NCI-H2171 (cell line): ENCODE results near the gene ACTR5.
"Not testable (repeated sequence)": the region's sequence is repeated elsewhere in the genome, so short reads cannot be mapped to it uniquely, and the experiment has no call there.

ENCODE experiments used
- DNase-seq: peaks from one replicate; lab custom pipeline; 2025; lab: John Stamatoyannopoulos, UW

Gene ACTR5

DNA sequence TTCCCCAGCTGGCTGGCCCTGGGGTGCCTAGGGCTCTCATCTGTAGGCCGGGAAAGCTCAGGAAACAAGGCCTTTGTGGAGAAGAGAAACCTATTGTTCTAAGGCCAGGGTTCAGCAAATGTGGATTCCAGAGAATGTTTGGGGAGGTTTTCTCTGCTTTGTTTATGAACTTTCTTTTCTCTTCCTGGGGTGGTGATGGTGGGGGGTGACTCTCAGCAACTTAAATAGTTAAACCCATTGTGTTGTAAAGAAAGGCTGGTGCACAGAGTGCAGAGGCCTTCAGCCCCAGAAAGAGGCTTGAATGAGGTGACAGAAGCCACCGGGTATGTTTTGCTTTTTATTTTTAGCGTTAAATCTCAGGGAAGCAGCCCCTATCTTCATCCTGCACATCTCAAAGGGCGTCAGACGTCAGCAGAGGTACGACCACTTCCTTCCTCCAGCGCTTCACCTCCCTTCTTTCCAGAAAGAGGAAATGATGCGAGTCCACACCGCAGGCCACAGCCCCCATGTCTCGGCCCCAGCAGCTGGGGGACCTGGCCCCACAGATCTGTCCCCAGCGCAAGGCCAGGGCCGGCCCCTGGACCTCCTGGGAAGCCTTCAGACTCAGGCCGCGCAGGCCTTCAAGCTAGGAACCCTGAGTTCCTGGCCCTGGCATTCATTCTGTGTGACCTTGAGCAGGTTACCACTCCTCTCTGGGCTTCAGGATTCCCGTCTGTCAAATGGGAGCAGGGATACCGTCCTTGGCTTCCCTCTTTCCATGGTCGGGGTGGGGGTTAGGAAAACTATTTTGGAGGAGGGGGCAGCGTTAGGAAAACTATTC lies 56.6 kb downstream of the ACTR5 start:
- DNase-seq = no peak

DNA sequence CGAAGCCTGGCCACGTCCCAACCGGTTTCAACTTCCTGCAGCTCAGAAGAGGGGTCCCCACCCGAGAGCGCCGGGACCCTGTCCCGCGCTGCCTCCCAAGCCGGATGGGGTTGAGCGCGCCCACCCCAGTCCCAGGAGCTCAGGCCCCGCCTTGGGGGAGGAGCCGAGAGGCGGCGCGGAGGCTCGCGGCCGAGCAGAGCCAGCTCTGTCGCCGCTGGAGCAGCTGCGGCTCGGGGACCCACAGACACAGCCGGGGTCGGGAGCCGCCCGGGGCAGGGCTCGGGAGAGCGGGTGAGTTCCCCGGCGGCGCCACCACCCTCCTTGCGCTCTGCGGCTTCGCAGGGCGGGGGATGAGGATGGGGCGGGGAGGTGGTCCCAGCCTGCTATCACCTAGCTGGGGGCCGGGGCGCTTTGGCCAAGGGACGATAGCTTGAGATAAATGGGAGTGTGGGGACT lies 57.3 kb downstream of the ACTR5 start, which contains the start of gene PPP1R16B:
TSS of gene PPP1R16B (plus strand) at position 196 of the 456 bp plus-strand sequence. CDS start 30,229 bp downstream, outside the sequence.
- peak; percentile 60 for DNase-seq

DNA sequence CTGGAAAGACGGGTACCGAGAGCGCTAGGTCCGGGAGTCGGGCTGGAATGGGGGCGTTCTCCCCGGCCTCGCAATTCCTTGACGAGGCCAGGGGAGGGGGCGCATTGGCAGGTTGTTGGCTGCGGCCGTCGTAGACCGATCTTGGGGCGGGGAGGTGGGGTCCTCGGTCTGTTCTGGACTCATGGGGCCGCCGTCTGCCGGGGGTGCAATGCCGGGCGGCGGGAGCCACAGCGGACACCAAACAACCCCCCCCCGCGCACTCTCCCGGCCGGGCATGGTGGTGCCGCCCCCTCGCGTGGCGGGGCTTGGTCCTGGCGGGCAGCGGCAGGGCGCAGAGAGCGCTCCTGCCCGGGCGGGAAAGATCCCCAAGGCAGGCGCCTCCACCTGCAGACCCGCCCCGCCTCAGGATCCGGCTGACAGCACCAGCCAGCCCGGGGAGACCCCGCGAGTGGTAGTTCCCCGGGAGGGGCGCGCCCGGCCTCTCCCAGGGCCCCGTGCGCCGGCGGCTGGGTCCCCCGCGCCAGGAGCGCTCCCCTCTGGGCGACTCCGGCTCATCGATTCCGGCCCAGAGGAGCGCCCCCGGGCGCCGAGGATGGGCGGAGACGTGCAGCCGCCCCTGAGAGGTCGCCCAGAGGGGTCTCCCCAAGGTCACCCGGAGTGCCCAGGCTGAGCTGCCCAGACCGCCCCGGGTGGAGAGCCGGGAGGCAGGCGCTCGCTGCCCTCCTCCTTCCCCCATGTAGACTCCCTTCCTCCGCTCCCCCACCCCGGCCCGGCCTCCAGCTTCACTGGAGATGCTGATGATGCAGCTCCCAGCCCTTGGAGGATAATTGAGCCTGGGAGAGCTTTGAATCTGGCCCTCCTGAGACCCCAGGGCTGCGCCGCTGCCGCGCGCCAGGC lies 57.9 kb downstream of the ACTR5 start:
- DNase-seq = no peak

DNA sequence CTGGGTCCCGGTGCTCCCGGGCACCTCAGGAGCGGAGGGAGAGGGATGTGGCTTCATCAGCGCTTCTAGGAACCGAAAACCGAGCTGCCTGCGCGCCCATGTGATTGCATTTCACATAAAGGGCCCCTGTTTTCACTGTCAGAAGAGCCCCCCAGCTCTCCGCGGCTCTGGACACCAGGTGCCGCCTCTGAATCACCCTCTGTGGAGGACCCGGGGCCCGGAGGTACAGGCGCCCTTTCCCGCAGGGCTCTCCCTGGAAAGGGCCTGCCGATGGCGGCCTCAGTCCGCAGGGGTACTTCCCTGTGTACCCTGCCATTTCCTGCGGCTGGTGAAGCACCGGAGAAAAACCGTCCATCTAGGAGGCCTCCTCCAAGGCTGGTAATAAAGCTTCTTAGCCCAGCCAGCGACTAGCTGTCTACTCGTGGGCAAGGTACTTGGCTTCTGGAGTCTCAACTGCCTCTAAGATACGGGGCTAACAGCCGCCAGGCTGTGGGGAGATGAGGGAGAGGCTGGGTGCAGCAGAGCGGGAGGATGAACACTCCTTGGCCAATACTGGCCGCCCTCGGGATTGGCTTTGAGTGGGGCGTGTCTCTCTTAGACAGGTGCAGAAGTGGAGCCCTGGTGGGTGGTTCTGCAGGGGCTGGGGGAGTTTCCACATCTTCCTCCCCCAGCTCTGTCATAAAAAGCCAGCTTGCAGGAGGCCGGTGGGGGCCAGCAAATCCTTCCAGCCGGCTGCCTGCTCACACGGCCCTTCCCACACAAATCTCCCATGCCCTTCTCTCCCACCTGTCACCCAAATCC lies 58.8 kb downstream of the ACTR5 start:
- no peak for DNase-seq

DNA sequence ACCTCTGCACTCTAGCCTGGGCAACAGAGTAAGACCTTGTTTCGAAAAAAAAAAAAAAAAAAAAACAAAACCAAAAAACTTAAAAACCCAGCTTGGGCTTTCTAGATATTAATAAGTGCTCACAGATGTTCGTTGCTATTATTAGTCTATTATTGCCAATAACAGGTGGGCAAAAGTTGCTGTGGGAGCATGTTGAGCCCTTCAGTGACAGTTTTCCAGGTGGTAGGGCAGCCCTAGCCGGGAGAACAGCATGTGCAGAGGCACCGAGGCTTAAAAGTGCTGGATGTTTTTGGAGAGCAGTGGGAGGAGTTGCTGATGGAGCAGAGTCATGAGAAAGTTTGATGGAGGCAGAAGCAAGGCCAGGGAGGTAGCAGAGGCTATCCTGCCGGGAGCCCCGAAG lies 61.7 kb downstream of the ACTR5 start:
- no peak for DNase-seq

DNA sequence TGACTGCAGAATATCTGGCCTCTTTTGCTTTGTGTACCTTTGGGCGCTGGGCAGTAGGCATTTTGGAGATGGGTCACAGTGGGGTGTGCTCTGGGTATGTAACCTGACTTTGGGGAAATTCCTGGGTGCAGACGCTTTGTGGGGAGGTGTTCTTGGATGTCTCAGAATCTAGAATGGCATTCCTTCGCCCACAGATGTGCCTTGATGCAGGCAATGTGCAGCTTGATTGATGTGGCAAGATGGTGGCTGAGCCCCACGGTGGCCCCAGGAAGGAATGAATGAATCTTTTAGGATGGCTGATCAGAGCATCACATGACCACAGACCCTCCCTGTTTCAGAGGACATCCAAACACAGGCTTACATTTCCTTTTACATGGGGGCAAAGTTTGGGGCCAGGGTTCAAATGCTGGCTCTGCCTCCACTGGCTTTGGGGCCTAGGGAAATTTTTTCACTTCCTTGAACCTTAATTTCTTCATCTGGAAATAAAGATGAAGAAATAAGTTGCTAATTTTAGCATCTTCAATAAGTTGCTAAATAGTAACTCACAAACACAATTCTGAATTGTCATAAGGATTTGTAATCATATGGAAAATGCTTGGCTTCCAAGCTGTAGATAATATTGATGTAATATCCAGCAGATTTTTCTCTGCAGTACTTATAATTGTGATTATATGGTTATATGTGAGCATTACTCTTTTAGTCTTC lies 62.8 kb downstream of the ACTR5 start:
- DNase-seq = no peak

DNA sequence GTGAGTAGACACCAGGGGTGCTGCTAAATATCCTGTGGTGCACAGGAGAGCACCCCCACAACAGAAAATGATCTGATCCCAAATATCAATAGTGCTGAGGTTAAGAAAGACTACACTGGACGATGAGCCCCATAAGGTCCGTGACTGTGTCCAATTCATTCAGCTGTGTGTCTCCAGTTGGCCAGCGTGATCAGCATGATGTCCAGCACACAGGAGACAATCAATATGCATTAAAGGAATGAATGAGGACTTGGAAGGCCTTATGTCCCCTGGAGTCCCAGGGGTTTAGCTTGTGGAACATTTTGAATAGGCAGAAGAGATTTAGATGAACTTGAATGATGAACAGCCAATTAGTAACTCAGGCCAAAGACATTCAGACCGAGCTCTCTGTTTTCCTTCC lies 63.5 kb downstream of the ACTR5 start:
- no peak for DNase-seq

DNA sequence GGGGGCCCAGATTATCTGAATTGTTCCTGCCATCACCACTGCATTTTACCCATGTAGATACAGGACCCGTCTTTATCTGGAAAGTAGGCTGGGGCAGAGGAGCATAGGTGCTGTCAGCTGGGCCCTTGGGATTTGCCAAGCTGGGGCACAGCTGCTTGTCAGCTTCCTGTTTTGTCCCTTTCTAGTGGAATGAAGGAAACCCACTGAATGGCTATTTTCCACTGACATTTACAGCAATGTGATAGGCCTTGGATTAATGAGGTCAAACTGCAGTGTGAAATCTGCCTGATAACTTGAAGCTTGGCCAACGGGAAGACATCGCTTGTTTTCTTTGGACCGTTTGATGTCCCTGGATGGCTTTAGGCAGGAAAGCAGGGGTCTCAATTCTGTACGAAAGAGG lies 63.9 kb downstream of the ACTR5 start:
- no peak for DNase-seq

DNA sequence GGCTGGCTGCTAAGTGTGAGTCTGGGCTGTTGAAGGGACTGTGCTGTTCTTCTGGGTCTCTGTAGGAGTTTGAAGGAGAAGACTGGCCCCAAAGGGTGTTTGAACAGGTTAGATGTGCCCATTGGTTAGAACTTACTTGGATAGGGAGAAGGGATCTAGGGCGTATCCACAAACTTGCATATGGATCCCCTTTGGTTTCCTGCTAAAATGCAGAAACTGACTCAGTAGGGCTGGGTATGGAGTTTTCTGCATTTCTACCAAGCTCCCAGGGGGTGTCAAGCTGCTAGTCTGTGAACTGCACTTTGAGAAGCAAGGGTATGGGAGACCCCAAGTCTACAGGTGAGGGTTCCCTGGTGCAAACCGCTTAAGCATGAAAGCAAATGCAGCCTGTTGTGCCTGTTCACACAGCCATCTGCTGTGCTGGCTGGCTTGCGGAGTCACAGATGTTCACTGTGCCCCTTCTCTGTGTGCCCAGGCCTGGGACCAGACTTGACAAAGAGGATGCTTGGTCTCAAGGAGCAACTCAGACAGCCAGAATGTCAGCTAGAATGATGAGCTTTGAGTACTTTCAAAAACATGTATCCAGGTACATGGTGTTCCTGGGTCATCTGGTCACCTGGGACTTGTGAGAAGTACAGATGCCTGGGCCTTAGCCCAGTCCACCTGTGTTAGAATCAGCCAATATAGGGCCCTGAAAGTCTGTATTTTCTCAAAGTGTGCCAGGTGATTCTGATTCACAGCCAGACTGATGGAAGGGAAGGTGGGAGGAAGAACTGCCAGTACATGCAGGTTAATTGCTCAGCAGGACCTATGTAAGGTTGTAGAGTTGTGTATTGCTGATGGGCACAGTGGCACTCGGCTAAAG lies 64.7 kb downstream of the ACTR5 start:
- DNase-seq = peak; percentile 70

DNA sequence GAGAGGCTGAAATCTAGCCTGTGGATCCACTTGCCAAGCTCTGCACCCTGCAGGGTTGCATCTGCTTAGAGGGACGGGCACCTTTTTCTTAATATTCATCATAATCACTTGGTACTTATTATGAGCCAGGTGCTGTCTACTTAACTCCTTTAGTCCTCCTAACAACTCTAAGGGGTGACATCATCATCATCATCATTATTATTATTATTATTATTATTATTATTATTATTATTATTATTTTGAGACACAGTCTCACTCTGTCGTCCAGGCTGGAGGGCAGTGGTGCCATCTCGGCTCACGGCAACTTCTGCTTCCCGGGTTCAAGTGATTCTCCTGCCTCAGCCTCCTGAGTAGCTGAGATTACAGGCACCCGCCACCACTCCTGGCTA lies 65.3 kb downstream of the ACTR5 start:
- not testable (repeated sequence) for DNase-seq

DNA sequence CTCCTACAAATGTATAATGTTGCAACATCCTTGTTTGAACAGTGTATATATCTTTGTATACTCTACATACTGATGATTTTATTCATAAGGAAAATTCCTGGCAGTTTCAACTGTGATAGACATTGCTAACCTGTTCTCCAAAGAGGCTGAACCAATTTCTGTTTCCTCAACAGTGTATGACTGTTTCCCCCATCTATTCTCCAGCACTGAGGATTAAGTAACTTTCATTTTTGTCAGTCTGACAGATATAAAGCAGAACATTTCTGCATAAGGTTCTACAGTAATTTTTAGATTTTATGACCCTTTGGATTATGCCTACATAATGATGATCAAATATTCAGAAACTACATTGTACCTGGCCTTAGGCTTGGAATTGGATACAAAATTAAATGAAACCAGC lies 67.2 kb downstream of the ACTR5 start:
- no peak for DNase-seq

DNA sequence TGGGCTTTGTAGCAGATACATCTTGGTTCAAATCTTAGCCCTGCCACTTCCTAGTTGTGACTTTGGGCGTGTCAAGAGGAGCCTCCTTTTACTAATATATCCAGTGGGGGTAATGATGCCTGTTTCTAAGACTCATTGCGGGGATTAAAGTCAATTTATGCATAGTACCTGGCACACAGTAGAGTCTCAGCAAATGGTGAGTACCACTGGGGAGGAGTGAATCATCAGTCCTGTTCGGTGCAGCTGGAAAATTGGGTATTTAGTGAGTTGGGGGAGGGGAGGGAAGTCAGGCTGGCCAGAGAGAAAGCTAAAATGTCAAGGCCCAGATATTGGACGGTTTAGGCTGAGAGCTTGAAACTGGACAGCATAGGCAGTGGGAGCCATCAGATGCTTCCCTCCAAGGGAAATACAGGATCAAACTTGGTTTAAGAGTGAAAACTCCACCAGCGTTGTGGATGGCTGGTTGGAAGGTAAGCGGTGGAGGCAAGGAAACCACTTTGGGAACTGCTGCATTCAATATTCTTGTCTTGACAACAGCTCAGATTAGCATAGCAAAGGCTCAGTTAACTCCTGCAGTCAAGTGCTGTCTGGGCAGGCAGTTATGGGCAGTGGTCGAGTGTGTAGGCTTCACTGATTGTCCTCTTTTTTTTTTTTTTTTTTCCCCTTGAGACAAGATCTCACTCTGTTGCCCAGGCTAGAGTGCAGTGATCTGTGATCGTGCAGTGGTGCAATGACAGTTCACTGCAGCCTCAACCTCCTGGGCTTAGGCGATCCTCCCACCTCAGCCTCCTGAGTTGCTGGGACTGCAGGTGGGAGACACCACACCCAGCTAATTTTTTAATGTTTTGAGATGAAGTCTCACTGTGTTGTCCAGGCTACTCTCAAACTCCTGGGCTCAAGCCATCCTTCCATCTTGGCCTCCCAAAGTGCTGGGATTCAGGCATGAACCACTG lies 70.1 kb downstream of the ACTR5 start:
- no peak for DNase-seq
